Body of pancreas (tissue), 4 donors: ENCODE measurements around the gene MGMT. TPM values are rescaled to one million over a fixed set of nuclear protein-coding genes. Genes with fewer than 3 reads are reported as not detected.

ENCODE experiments used
- ATAC-seq: fragments of 150-250 bp; one replicate; pipeline ENCODE4 v1.9.1; 2016
- DNase-seq, 4 donors: peaks; one replicate each; pipeline ENCODE4 v3.0.0-alpha.2; 2019
- H3K27ac ChIP-seq, 4 donors: fragments of 200-600 bp; sonication (generic); 1 replicate in 3 of 4; 2 replicates in 1 of 4; pipeline versions ENCODE4 v1.5.1 to v1.6.1; 2016 to 2019; ENCODE audit warnings: mild to moderate bottlenecking in 1 of 4, mixed read lengths in 1 of 4, moderate library complexity in 1 of 4
- H3K27me3 ChIP-seq, 2 donors: fragments of 200-600 bp; sonication (generic); one replicate each; pipeline ENCODE4 v1.6.0; 2016; ENCODE audit warnings: mild to moderate bottlenecking in 1 of 2
- H3K36me3 ChIP-seq, 2 donors: fragments of 200-600 bp; sonication (generic); replicated peaks in 1 of 2; 2 replicates each; pipeline ENCODE4 v1.5.1; 2016; ENCODE audit warnings: low read depth in 2 of 2; ENCODE audit not compliant: insufficient read depth in 1 of 2
- H3K4me1 ChIP-seq: fragments of 200-600 bp; sonication (generic); one replicate; pipeline ENCODE4 v1.6.0; 2016
- H3K4me3 ChIP-seq, 2 donors: fragments of 200-600 bp; sonication (generic); 1 replicate in 1 of 2; 2 replicates in 1 of 2; pipeline ENCODE4 v1.5.1; 2016 to 2019
- H3K9me3 ChIP-seq, 3 donors: fragments of 200-600 bp; sonication (generic); 1 replicate in 2 of 3; 2 replicates in 1 of 3; pipeline ENCODE4 v1.5.1; 2016
- CTCF ChIP-seq, 7 experiments: fragments of 450-650 bp in 4 of 7; fragments of 200-600 bp in 3 of 7; sonication (generic) in 3 of 7; IDR thresholded peaks; one replicate each; pipeline ENCODE4 v1.5.1; 2016 to 2019; ENCODE audit warnings: antibody characterized with exemption in 7 of 7
- POLR2A ChIP-seq, 3 donors: fragments of 450-650 bp; IDR thresholded peaks; one replicate each; pipeline ENCODE4 v1.6.1; 2016; ENCODE audit warnings: antibody characterized with exemption in 3 of 3, mild to moderate bottlenecking in 2 of 3
- WGBS, 2 donors: methylation state at CpG; one replicate each; pipeline ENCODE4 v1.1.5; 2017; 5-methylcytosine and 5-hydroxymethylcytosine counted together
- intact Hi-C: fragments of 100-400 bp; cut with DNase I; formaldehyde crosslinking; loops from one replicate; pipeline ENCODE4 v1.15.1; 2023
- total RNA-seq, 2 donors: library from RNA; depleted of rRNA; stranded (reverse); fragments of >200 nt; gene quantifications; one replicate each; pipeline ENCODE4 v1.1.0, GENCODE V29; 2016

MGMT gene
- total RNA-seq, 2 donors from 2014 or later, result 13.7 to 25.4 TPM

GRCh38 chr10:129614341-129614740 is 147.3 kb downstream of the MGMT start:
- H3K4me3 ChIP-seq, result no peak overlapping the region
- H3K27ac ChIP-seq, result no peak overlapping the region
- intact Hi-C loops, result no loop called here
- H3K9me3 ChIP-seq, result no peaks in the 10 kb centered on the region
- H3K4me1 ChIP-seq, result no peaks in the 10 kb centered on the region
- H3K36me3 ChIP-seq, result no peaks in the 10 kb centered on the region
- DNase-seq, result no peak
- H3K27me3 ChIP-seq, result no peaks in the 10 kb centered on the region
- TF ChIP-seq POLR2A (IDR thresholded peaks at IDR 0.05) (no peak), CTCF (IDR thresholded peaks at IDR 0.05) (no peak)
- 93 to 97% methylated on average over 19 of the region's 19 CpGs for WGBS, 2 donors
- no peak for ATAC-seq

GRCh38 chr10:129615381-129615780 is 148.3 kb downstream of the MGMT start:
- ATAC-seq (no peak), DNase-seq (no peak)
- H3K27me3 ChIP-seq, result no peaks in the 10 kb centered on the region
- intact Hi-C loops, result no loop called here
- H3K4me1 ChIP-seq, result no peaks in the 10 kb centered on the region
- no peak overlapping the region for H3K27ac ChIP-seq
- TF ChIP-seq CTCF (IDR thresholded peaks at IDR 0.05), result no peak
- no peak for TF ChIP-seq POLR2A (IDR thresholded peaks at IDR 0.05)
- H3K9me3 ChIP-seq, result no peaks in the 10 kb centered on the region
- 97 to 99% methylated on average over 9 of the region's 9 CpGs for WGBS, 2 donors
- H3K4me3 ChIP-seq, result no peak overlapping the region
- no peaks in the 10 kb centered on the region for H3K36me3 ChIP-seq

GRCh38 chr10:129615921-129616525 is 149.0 kb downstream of the MGMT start:
- ATAC-seq (no peak), DNase-seq (no peak)
- TF ChIP-seq POLR2A (IDR thresholded peaks at IDR 0.05), result no peak
- TF ChIP-seq CTCF (IDR thresholded peaks at IDR 0.05), result no peak
- no peaks in the 10 kb centered on the region for H3K27me3 ChIP-seq
- no peaks in the 10 kb centered on the region for H3K9me3 ChIP-seq
- no peak overlapping the region for H3K27ac ChIP-seq
- H3K4me3 ChIP-seq, result no peak overlapping the region
- H3K4me1 ChIP-seq, result no peaks in the 10 kb centered on the region
- intact Hi-C loops, result no loop called here
- H3K36me3 ChIP-seq, result no peaks in the 10 kb centered on the region
- WGBS, 2 donors, result 95 to 100% methylated on average over 6 to 14 of the region's 14 CpGs

- no peak for TF ChIP-seq CTCF (IDR thresholded peaks at IDR 0.05)
- H3K4me3 ChIP-seq, result no peak overlapping the region
- intact Hi-C loops, result no loop called here
- ATAC-seq, result no peak
- H3K27me3 ChIP-seq, result no peaks in the 10 kb centered on the region
- no peaks in the 10 kb centered on the region for H3K4me1 ChIP-seq
- H3K27ac ChIP-seq, result no peak overlapping the region
- no peaks in the 10 kb centered on the region for H3K36me3 ChIP-seq
- no peaks in the 10 kb centered on the region for H3K9me3 ChIP-seq
- WGBS, 2 donors, result 94 to 96% methylated on average over 3 of the region's 3 CpGs
- DNase-seq, result no peak
Measured at GRCh38 chr10:129617768-129618167, 150.7 kb downstream of the MGMT start.

GRCh38 chr10:129621062-129621461 is 154.0 kb downstream of the MGMT start:
- DNase-seq (no peak), ATAC-seq (no peak)
- no peaks in the 10 kb centered on the region for H3K4me1 ChIP-seq
- H3K9me3 ChIP-seq, result no peaks in the 10 kb centered on the region
- H3K4me3 ChIP-seq, result no peak overlapping the region
- H3K27ac ChIP-seq, result no peak overlapping the region
- WGBS, 2 donors, result 80 to 81% methylated on average over 7 of the region's 7 CpGs
- no peaks in the 10 kb centered on the region for H3K36me3 ChIP-seq
- intact Hi-C loops, result no loop called here
- no peaks in the 10 kb centered on the region for H3K27me3 ChIP-seq
- TF ChIP-seq CTCF (IDR thresholded peaks at IDR 0.05) (no peak), POLR2A (IDR thresholded peaks at IDR 0.05) (no peak)
